H1 (cell line): ENCODE measurements around the gene STAC. TPM values are rescaled to one million over a fixed set of nuclear protein-coding genes. Genes with fewer than 3 reads are reported as not detected.

ENCODE experiments used
- CTCF ChIA-PET: fragments of 300-600 bp; sonication (Branson Sonifier 250); formaldehyde crosslinking; loops from one replicate; lab custom pipeline; 2021; ENCODE audit not compliant: partially characterized antibody; lab: Charles Lee
- POLR2A ChIA-PET: fragments of 300-600 bp; sonication (Branson Sonifier 250); formaldehyde crosslinking; loops from one replicate; lab custom pipeline; 2021; ENCODE audit warnings: inconsistent platforms; ENCODE audit not compliant: partially characterized antibody; lab: Charles Lee
- DNase-seq, 2 experiments: peaks; one replicate each; pipeline versions ENCODE4 v3.0.0 to v3.0.0-alpha.2; 2010 to 2022; ENCODE audit warnings: low spot score in 2 of 2, low read depth in 1 of 2, mixed read lengths in 1 of 2
- FAIRE-seq: peaks from 2 replicates; lab custom pipeline; 2011; peaks lifted over from hg19 to GRCh38; lab: Jason Lieb, UNC
- H2AFZ ChIP-seq: 2 replicates; pipeline ENCODE4 v1.8.1; 2012; ENCODE audit warnings: low read length, inconsistent platforms
- H2AK5ac ChIP-seq: 2 replicates; pipeline ENCODE4 v1.6.1; 2013; ENCODE audit warnings: low read depth, low read length
- H2BK120ac ChIP-seq: replicated peaks from 2 replicates; pipeline ENCODE3; 2013; ENCODE audit warnings: low read depth, low read length, inconsistent platforms
- H2BK12ac ChIP-seq: 2 replicates; pipeline ENCODE4 v1.6.1; 2013; ENCODE audit warnings: low read depth, low read length
- H2BK15ac ChIP-seq: 2 replicates; pipeline ENCODE4 v1.6.1; 2013; ENCODE audit warnings: low read length
- H2BK20ac ChIP-seq: 2 replicates; pipeline ENCODE4 v1.6.1; 2013; ENCODE audit warnings: low read length
- H2BK5ac ChIP-seq: 2 replicates; pipeline ENCODE4 v1.6.1; 2013; ENCODE audit warnings: low read depth, low read length
- H3K14ac ChIP-seq: 2 replicates; pipeline ENCODE4 v1.6.1; 2013; ENCODE audit warnings: inconsistent platforms; ENCODE audit not compliant: insufficient read length
- H3K18ac ChIP-seq: 2 replicates; pipeline ENCODE4 v1.6.1; 2013; ENCODE audit warnings: low read length; ENCODE audit errors: extremely low read depth
- H3K23ac ChIP-seq: 2 replicates; pipeline ENCODE4 v1.6.1; 2013; ENCODE audit warnings: inconsistent platforms; ENCODE audit not compliant: insufficient read length
- H3K23me2 ChIP-seq: 2 replicates; pipeline ENCODE4 v1.6.1; 2013; ENCODE audit warnings: low read depth, low read length
- H3K27ac ChIP-seq: 2 replicates; pipeline ENCODE4 v1.6.1; 2011; ENCODE audit warnings: low read depth, low read length, inconsistent platforms
- H3K27me3 ChIP-seq, 4 experiments: replicated peaks in 1 of 4; 1 replicate in 1 of 4; 2 replicates in 3 of 4; pipeline versions ENCODE4 v1.6.1 to v1.8.1; 2011 to 2013; ENCODE audit warnings: low read length in 3 of 4, mild to moderate bottlenecking in 3 of 4, inconsistent platforms in 2 of 4, mixed read lengths in 2 of 4, moderate library complexity in 1 of 4; ENCODE audit not compliant: control insufficient read depth in 3 of 4, insufficient read depth in 3 of 4; ENCODE audit errors: extremely low read depth in 1 of 4
- H3K36me3 ChIP-seq, 4 experiments: 2 replicates each; pipeline versions ENCODE4 v1.6.1 to v1.8.1; 2011 to 2013; ENCODE audit warnings: mild to moderate bottlenecking in 4 of 4, low read length in 3 of 4, moderate library complexity in 2 of 4, control low read depth in 1 of 4, inconsistent platforms in 1 of 4; ENCODE audit not compliant: insufficient read depth in 4 of 4, control insufficient read depth in 2 of 4
- H3K4ac ChIP-seq: replicated peaks from 2 replicates; pipeline ENCODE3; 2013; ENCODE audit warnings: low read length, low read depth, mixed read lengths, inconsistent platforms; ENCODE audit not compliant: insufficient read length
- H3K4me1 ChIP-seq, 4 experiments: replicated peaks in 1 of 4; 1 replicate in 1 of 4; 2 replicates in 3 of 4; pipeline versions ENCODE4 v1.6.1 to v1.8.1; 2011 to 2013; ENCODE audit warnings: low read length in 3 of 4, inconsistent platforms in 2 of 4, mixed read lengths in 1 of 4; ENCODE audit not compliant: insufficient read depth in 4 of 4, control insufficient read depth in 3 of 4
- H3K4me2 ChIP-seq, 2 experiments: 2 replicates each; pipeline versions ENCODE4 v1.6.1 to v1.8.1; 2011 to 2013; ENCODE audit warnings: low read depth in 2 of 2, low read length in 2 of 2, control low read depth in 1 of 2, inconsistent platforms in 1 of 2, mild to moderate bottlenecking in 1 of 2; ENCODE audit not compliant: insufficient read depth in 1 of 2
- H3K4me3 ChIP-seq, 4 experiments: fragments of 200-600, 300-600 bp in 1 of 4; sonication (generic), shearing (Covaris generic), sonication (Bioruptor Twin) in 1 of 4; 2 replicates each; pipeline versions ENCODE4 v1.5.1 to v1.8.1; 2011 to 2016; ENCODE audit warnings: low read length in 4 of 4, low read depth in 3 of 4, control low read depth in 2 of 4, inconsistent platforms in 2 of 4, mild to moderate bottlenecking in 2 of 4, mixed read lengths in 1 of 4, moderate library complexity in 1 of 4; ENCODE audit not compliant: insufficient read depth in 2 of 4; ENCODE audit errors: extremely low read depth in 1 of 4
- H3K56ac ChIP-seq: replicated peaks from 2 replicates; pipeline ENCODE3; 2013; ENCODE audit warnings: low read depth, mild to moderate bottlenecking, mixed read lengths, low read length, inconsistent platforms; ENCODE audit not compliant: insufficient read length
- H3K79me1 ChIP-seq: 2 replicates; pipeline ENCODE4 v1.6.1; 2013; ENCODE audit warnings: low read depth, low read length, control low read depth
- H3K79me2 ChIP-seq, 2 experiments: 2 replicates each; pipeline versions ENCODE4 v1.6.1 to v1.8.1; 2012 to 2013; ENCODE audit warnings: low read length in 2 of 2, mild to moderate bottlenecking in 2 of 2, inconsistent platforms in 1 of 2; ENCODE audit not compliant: insufficient read depth in 2 of 2, control insufficient read depth in 1 of 2
- H3K9ac ChIP-seq, 4 experiments: replicated peaks in 1 of 4; 1 replicate in 1 of 4; 2 replicates in 3 of 4; pipeline versions ENCODE4 v1.6.1 to v1.8.1; 2011 to 2013; ENCODE audit warnings: low read depth in 3 of 4, low read length in 3 of 4, control low read depth in 2 of 4, mild to moderate bottlenecking in 2 of 4, moderate library complexity in 2 of 4, inconsistent platforms in 1 of 4; ENCODE audit errors: extremely low read depth in 1 of 4
- H3K9me3 ChIP-seq, 2 experiments: 2 replicates each; pipeline versions ENCODE4 v1.6.1 to v1.8.1; 2012 to 2013; ENCODE audit warnings: mild to moderate bottlenecking in 2 of 2, moderate library complexity in 2 of 2, control low read depth in 1 of 2, inconsistent platforms in 1 of 2, low read depth in 1 of 2, low read length in 1 of 2, mixed read lengths in 1 of 2; ENCODE audit not compliant: insufficient read depth in 2 of 2
- H4K20me1 ChIP-seq, 2 experiments: replicated peaks in 1 of 2; 2 replicates each; pipeline versions ENCODE3 to v1.8.1; 2011 to 2013; ENCODE audit warnings: inconsistent platforms in 2 of 2, low read length in 2 of 2, mild to moderate bottlenecking in 1 of 2; ENCODE audit not compliant: insufficient read depth in 2 of 2, control insufficient read depth in 1 of 2
- H4K5ac ChIP-seq: 2 replicates; pipeline ENCODE4 v1.6.1; 2013; ENCODE audit warnings: low read length, low read depth, mixed read lengths, inconsistent platforms; ENCODE audit not compliant: insufficient read length
- H4K8ac ChIP-seq: 2 replicates; pipeline ENCODE4 v1.8.0; 2013; ENCODE audit warnings: mild to moderate bottlenecking, moderate library complexity, low read length, inconsistent platforms; ENCODE audit not compliant: insufficient read depth; ENCODE audit errors: extremely low read depth
- H4K91ac ChIP-seq: replicated peaks from 2 replicates; pipeline ENCODE3; 2013; ENCODE audit warnings: low read length, mixed read lengths, inconsistent platforms; ENCODE audit not compliant: insufficient read length
- ASH2L ChIP-seq: fragments of 200-600, 300-600 bp; sonication (generic); IDR thresholded peaks from one replicate; pipeline ENCODE4 v1.7.1; 2017; ENCODE audit warnings: low read length
- EGR1 ChIP-seq: IDR thresholded peaks from 2 replicates; pipeline ENCODE4 v1.6.1; 2011; ENCODE audit warnings: low read depth, low read length, borderline replicate concordance
- EP300 ChIP-seq, 2 experiments: IDR thresholded peaks; 1 replicate in 1 of 2; 2 replicates in 1 of 2; pipeline ENCODE4 v1.6.1; 2011 to 2012; ENCODE audit warnings: low read depth in 2 of 2, low read length in 2 of 2, mild to moderate bottlenecking in 2 of 2, borderline replicate concordance in 1 of 2, inconsistent platforms in 1 of 2, moderate library complexity in 1 of 2
- MAFK ChIP-seq: IDR thresholded peaks from 2 replicates; pipeline ENCODE4 v1.6.1; 2012; ENCODE audit warnings: low read depth, mild to moderate bottlenecking, improper control_type of control experiment, low read length
- MAX ChIP-seq: IDR thresholded peaks from 2 replicates; pipeline ENCODE4 v1.6.1; 2012; ENCODE audit warnings: inconsistent platforms
- RFX5 ChIP-seq: IDR thresholded peaks from 2 replicates; pipeline ENCODE4 v1.6.1; 2011; ENCODE audit warnings: low read depth, low read length, improper control_type of control experiment, borderline replicate concordance
- SP1 ChIP-seq: IDR thresholded peaks from 2 replicates; pipeline ENCODE4 v1.6.1; 2011; ENCODE audit warnings: low read depth, low read length
- YY1 ChIP-seq: IDR thresholded peaks from 2 replicates; pipeline ENCODE4 v1.6.1; 2011; ENCODE audit warnings: low read depth, mild to moderate bottlenecking, low read length
- ZNF274 ChIP-seq: IDR thresholded peaks from 2 replicates; pipeline ENCODE4 v1.7.0; 2012; ENCODE audit warnings: low read length, borderline replicate concordance; ENCODE audit errors: extremely low read depth
- polyA plus RNA-seq, 7 experiments: library from polyadenylated mRNA; depleted of rRNA in 3 of 7; stranded (reverse) in 5 of 7; unstranded in 2 of 7; fragments of >200 nt in 5 of 7; fragments of 200-250 nt in 2 of 7; gene quantifications; 1 replicate in 5 of 7; 2 replicates in 1 of 7; 4 replicates in 1 of 7; pipeline versions ENCODE4 v1.2.1 to v1.2.3, GENCODE V29; 2011 to 2013; ENCODE audit warnings: missing spikeins in 2 of 7, mixed read lengths in 2 of 7
- total RNA-seq: library from RNA; stranded (reverse); fragmentation: NEBNext Ultra II Directional; extraction: Animal tissue kit (Norgen Biotek cat#: 25700); gene quantifications from 2 replicates; pipeline ENCODE4 v1.2.1, GENCODE V29; 2021

Gene STAC
- total and polyA plus RNA-seq, 2 of the 8 experiments (the other 6 are each of a cell fraction or from before 2014, with no cell fraction given): 8.0 to 18.1 TPM

- H4K8ac ChIP-seq: no peak overlapping the region
- H3K79me2 ChIP-seq: no peaks in the 10 kb centered on the region
- ChIA-PET POLR2A (no interaction called here), CTCF (interaction anchor here (1.3 to 1.4 kb wide), 2 partner anchors 9 to 25 kb away, joined by 4 to 6 read pairs; no protein-coding TSS in a partner anchor)
- no peak overlapping the region for H2BK15ac ChIP-seq
- no peak overlapping the region for H3K9ac ChIP-seq
- H4K91ac ChIP-seq: no peak overlapping the region
- H3K27ac ChIP-seq: no peak overlapping the region
- no peak overlapping the region for H2BK120ac ChIP-seq
- H3K27me3 ChIP-seq: no peaks in the 10 kb centered on the region
- no peak for FAIRE-seq
- H3K23ac ChIP-seq: no peak overlapping the region
- H3K4ac ChIP-seq: no peak overlapping the region
- no peaks in the 10 kb centered on the region for H3K36me3 ChIP-seq
- no peaks in the 10 kb centered on the region for H3K4me1 ChIP-seq
- H3K79me1 ChIP-seq: no peaks in the 10 kb centered on the region
- H4K20me1 ChIP-seq: no peaks in the 10 kb centered on the region
- no peak for DNase-seq
- H3K56ac ChIP-seq: no peak overlapping the region
- no peak overlapping the region for H3K18ac ChIP-seq
- H3K9me3 ChIP-seq: no peaks in the 10 kb centered on the region
- H2AFZ ChIP-seq: no peak overlapping the region
- H4K5ac ChIP-seq: no peak overlapping the region
- no peak overlapping the region for H3K4me2 ChIP-seq
- no peak overlapping the region for H2BK20ac ChIP-seq
- H2BK5ac ChIP-seq: no peak overlapping the region
- no peaks in the 10 kb centered on the region for H3K23me2 ChIP-seq
- H3K4me3 ChIP-seq: no peak overlapping the region
- no peak overlapping the region for H2AK5ac ChIP-seq
- no peak overlapping the region for H2BK12ac ChIP-seq
- no peak overlapping the region for H3K14ac ChIP-seq
- TF ChIP-seq MAX (no peak), SP1 (no peak), EGR1 (no peak), EP300 (IDR thresholded peaks at IDR 0.05; ENCODE audit: borderline replicate concordance in 1 of 2, low read depth in 2 of 2, low read length in 2 of 2) (no peak), YY1 (no peak), MAFK (no peak), RFX5 (no peak), ZNF274 (no peak), ASH2L (no peak)
Measured at GRCh38 chr3:36373084-36373483, 7.2 kb upstream of the STAC start.
